NCI-H2081 treated with DMSO at 0.1 percent for 48 hours (cell line): ENCODE data around the gene ZNF837.
"Not testable (repeated sequence)": the region's sequence is repeated elsewhere in the genome, so short reads cannot be mapped to it uniquely, and the experiment has no call there.

Experiments used
- DNase-seq: peaks from one replicate; lab custom pipeline; 2025; lab: John Stamatoyannopoulos, UW

The ZNF837 gene

GRCh38 chr19:58380662-58381459 lies at the start of gene ZNF837:
Gene ZNF837, minus strand, starts transcription at chr19:58381030. Its CDS starts 11,698 bp downstream, at chr19:58369332.
- DNase-seq, result peak; percentile 97

DNA sequence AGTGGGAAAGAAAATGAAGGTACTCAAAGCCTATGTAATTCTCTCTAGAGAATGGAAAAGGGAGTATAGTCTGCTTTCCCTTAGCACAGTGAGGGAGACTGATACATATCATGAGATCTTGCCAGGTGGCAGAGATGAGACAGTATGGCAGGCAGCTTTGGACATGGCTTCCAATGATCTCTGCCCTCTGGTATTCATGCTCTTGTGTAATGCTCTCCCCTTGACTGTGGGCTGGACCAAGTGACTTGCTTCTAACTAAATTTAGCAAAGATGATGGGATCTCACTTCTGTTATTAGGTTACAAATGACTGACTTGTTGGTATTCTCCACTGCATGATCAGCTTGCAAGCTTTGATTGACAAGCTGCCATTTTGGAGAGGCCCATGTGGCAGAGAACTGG lies 48.9 kb upstream of the ZNF837 start:
- DNase-seq, result no peak

DNA sequence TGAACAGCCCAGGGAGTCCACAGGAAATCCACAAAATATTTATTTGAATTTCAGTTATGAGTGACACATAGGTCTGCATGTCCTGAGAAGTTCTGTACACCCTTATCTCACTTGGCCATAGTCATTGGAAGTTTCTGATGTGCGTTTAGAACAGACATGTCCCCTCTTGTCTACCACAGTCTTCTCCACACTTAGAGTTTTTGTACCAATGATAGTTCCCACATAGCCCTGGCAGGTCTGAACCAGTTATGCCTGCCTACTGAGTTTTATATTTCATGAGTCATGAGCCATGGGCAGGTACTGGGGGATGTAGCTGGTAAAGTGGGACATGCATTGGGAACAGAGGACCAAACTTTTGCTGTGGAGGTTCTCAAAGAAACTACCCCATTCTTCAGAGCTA lies 47.8 kb upstream of the ZNF837 start:
- DNase-seq, result no peak

DNA sequence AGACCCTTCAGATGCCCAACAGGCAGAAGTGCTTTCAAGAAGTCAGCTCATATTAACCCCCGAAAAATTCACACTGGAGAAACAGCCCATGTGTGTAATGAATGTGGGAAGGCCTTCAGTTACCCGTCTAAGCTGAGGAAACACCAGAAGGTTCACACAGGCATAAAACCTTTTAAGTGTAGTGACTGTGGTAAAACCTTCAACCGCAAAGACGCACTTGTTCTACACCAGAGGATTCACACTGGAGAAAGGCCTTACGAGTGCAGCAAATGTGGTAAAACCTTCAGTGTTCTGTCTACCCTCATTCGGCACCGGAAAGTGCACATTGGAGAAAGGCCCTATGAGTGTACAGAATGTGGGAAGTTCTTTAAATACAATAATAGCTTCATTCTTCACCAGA lies 36.2 kb upstream of the ZNF837 start:
- no peak for DNase-seq

GRCh38 chr19:58416604-58417003 lies 35.8 kb upstream of the ZNF837 start:
- no peak for DNase-seq

GRCh38 chr19:58409010-58409790 lies 28.4 kb upstream of the ZNF837 start:
- no peak for DNase-seq

- peak; percentile 87 for DNase-seq
Measured at GRCh38 chr19:58408152-58409009, 27.6 kb upstream of the ZNF837 start, which contains the start of gene ZNF584. Gene ZNF584, plus strand, starts transcription at chr19:58408649. Its CDS starts 499 bp downstream, at chr19:58409148.

DNA sequence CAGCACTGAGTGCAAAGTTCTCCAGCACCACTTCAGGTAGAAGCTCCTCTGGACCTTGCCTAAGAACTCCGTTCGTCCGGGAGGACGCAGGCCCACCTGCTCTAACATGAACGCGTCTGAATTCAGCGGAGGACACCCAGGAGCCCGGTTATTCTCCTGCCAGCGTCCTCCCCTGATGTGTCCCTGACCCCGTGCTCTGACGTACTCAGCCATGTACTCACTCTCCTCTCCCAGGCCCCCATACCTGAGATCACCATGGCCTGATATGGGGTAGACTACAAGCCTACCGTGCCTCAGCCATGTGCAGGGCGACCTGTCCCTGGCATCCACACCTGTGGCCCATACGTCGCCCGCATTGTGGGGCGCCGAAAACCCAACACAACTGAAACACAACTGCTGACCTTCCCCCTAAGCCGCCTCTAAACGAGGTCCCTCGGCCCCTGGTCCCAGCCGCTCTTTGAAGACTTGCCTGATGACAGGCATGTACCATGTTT lies 26.9 kb upstream of the ZNF837 start:
- DNase-seq, result no peak

- DNase-seq, result no peak
Measured at GRCh38 chr19:58406818-58407657, 26.2 kb upstream of the ZNF837 start.

DNA sequence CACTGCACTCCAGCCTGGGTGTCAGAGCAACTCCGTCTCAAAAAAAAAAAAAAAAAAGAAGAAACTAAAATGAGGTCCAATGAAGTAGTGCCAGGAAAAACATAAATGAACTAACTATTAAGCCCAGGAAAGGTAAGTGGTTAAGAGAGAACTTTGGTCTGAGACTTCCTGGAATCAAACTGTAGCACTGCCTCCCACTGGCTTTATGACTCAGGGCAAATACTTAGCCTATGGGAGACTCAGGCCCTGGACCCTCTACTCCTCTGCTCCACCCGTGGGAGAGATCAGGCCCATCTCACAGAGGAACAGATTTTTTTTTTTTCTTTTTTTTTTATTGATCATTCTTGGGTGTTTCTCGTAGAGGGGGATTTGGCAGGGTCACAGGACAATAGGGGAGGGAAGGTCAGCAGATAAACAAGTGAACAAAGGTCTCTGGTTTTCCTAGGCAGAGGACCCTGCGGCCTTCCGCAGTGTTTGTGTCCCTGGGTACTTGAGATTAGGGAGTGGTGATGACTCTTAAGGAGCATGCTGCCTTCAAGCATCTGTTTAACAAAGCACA lies 23.2 kb upstream of the ZNF837 start:
- DNase-seq, result not testable (repeated sequence)

DNA sequence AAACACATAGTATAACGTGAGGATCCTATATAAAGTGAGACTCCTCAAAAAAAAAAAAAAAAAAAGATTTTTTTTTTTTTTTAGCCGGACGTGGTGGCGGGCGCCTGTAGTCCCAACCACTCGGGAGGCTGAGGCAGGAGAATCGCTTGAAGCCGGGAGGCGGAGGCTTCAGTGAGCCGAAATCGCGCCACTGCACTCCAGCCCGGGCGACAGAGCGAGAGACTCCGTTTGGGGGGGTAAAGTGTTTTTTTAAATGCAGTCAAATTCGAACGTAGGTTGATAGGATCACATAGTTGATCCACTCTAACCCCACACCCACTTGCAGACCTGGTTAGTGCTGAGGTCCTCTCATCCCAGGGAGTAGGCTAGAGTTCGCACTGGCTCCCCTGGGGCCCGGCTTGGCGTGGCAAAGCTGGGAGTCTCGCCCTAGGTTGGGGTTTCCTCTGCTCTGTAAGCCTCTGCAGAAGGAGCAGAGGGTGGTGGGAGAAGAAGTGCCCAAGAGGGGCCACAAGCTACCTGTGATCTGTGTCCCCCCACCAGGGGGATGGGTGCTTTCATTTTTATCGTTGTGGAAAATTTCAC lies 21.1 kb upstream of the ZNF837 start:
- no peak for DNase-seq

- DNase-seq, result peak; percentile 95
Measured at GRCh38 chr19:58400916-58401839, 20.3 kb upstream of the ZNF837 start.

DNA sequence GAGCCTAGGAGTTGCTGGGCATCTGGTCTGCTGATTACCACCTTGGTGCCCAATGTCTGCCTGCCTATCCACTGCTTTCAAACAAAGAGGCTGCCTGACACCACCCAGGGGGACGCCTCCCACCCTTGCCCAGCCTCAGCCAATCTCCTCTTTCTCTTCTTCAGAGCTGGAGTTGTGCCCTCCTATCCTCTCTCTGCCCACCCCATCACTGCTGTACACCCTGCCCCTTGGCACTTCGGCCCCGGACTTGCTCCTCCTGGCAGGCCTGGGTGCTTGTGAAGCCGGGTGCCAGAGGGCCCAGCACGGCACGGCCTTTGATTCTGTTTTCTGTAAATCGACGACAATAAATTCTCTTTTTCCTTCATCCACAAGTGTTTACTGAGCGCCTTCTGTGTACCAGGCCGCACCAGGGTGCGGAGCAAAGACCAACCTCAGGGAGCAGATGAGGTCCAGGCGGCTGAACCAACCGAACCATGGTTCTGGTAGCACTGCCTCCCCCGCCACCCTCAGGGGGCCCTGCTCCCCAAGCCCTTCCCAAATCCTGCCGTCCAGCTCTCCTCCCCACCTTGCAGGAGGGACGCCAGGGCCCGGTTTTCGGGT lies 19.6 kb upstream of the ZNF837 start:
- no peak for DNase-seq

DNA sequence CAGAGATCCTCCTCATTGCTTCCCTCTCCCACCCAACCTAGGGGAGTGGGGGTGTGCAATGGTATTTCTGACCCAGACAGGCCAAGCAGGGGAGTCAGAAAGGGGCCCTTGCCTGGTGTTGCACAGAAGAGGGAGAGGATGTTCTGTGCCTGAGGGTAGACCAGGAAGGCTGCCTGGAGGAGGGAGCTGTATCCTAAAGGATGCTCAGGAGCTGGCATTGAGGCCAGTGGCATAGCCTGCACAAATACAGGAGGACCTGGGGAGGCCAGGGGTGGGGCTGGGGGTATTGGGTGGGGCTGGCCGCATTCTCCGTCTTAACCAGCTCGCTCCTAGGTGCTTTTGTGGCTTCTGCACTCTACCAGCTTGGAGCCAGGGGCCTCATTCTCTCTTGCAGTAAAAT lies 19.1 kb upstream of the ZNF837 start:
- DNase-seq, result no peak

GRCh38 chr19:58398545-58398944 lies 17.7 kb upstream of the ZNF837 start:
- no peak for DNase-seq

DNA sequence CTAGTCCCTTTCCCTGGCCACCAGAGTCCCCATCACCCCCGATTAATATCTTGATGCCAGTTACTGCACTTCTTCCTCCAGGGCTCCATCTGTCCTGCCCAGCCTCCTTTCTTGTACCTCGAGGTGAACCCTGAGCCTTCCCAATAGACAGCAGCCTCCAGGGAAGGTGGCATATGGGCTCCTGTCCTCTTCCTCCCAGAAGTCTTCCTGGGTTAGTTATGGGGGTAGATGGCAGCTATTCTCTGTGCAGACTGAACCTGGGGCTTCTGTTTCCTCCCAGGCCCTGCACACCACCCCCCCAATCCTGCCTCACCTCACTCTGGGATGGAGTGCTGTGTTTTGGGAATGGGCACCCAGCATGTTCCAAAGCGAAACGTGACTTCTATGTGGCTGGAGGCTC lies 17.3 kb upstream of the ZNF837 start:
- no peak for DNase-seq

DNA sequence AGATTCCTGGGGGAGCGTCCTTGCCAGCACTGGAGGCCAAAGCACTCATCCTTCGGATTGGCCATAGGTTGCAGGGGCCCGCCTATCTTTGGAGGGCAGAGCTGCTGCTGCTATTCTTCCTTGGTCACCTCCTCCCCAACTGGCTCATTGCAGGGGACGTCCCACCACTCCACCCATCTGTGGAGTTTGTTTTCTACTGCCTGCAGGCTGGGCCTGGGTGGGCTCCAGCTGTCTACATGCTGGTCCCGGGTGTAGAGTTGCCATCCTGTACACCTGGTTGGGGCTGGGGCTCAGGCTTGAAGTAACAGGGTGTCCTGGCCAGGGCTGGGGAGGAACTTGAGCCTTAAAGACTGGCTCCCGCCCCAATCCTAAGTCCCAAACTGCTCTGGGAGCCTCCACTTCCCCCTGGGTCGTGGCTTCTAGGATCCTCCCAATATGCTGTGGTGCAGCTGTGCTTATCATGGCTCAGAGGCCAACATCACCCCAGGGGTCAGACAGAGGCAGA lies 16.8 kb upstream of the ZNF837 start:
- DNase-seq, result no peak

DNA sequence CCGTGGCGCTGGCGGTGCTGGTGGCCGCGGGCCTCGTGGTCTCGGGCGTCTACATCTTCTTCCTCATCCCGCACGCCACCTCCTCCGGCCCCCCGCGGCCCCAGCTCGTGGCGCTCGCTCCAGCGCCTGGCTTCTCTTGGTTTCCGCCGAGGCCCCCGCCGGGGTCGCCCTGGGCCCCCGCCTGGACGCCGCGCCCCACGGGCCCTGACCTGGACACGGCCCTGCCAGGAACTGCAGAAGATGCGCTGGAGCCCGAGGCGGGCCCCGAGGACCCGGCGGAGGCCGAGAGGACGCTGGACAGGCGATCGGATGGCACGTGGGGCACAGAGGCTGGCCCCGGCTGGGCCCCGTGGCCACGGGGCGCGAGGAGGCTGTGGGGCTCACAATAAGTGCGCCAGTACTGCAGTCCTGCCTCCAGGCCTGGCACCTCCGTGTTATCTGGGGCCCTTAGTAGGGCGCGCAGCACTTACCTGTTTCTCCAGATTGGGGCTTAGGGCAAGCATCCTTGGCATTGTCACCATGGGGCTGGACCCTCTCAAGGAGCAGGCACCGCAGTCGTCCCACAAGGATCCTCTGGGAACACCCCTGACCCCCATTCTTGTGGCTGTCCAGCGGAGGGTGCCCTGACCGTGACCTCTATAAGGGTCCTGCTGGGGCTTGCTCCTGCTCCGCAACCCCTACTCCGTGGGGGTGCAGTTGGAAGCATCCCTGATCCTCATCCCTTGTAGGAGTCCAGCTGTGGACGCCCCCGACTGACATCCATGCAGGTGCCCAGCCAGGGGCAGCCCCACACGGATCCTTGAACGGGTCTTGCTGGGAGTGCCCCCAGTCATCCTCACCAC lies 16.1 kb upstream of the ZNF837 start:
- DNase-seq, result no peak
